ENCODE results near the gene PLCH1.
A peak's percentile ranks its signal among the peaks of the same experiment; 100 is the strongest.

Gene PLCH1

DNA sequence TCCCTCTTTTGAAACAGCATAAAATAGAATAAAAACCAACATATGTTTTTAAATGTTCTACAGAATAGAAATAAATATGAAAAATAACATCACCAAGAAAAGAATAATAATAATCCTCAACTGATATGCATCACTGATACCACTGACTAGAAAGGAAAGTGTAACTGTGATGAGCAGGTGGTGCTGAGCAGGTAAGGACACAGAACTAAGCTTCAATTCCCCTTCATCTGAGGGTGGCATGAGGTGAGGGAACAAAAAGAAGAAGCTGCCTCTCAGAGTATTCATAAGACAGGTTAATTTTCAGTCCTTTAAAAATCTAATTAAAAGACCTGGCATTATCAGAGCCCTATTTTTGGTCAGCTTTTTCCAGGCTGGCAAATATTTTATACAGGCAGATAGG lies 216.3 kb downstream of the PLCH1 start:
- DNase-seq, result no peak

- no peak for DNase-seq
These were observed 219.5 kb downstream of the PLCH1 start for GRCh38 chr3:155525324-155525833.

- no peak for DNase-seq
These were observed 224.4 kb downstream of the PLCH1 start for GRCh38 chr3:155520463-155520862.

DNA sequence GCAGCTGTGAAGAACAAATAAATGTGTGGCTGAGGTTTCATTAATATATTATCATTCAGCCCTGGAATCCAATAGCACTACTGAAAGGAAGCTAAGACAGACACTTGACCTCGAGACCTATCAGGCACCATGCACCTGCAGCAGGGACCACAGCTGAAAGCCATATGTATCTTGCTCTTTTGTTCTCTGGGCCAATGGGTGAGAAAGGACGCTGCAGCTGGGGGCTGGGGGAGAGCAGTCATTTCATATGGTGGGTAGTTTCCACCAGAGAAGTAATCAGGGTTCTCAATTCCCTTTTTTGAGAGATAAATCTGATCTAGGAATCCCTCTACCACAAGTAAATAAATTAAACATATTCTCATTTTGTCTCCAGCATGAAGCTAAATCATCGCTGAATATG lies 225.8 kb downstream of the PLCH1 start:
- DNase-seq, result no peak

DNA sequence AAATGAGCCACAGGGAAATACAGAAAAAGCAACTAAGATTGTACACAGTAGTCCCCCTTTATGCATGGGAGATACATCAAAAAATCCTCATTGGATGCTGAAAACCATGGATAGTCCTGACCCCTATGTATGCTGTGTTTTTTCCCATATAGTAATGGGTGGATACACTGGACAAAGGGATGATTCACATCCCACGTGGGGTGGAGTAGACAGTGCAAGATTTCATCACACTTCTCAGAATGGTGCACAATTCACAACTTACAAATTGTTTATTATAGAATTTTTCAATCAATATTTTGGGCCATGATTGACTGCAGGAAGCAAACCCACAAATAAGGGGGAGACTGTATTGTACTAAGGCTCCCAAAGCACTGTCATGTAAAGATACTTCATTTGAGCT lies 227.0 kb downstream of the PLCH1 start:
- DNase-seq, result peak; percentile 18

- no peak for DNase-seq
These were observed 228.4 kb downstream of the PLCH1 start for GRCh38 chr3:155516439-155516838.

- DNase-seq, result no peak
These were observed 232.0 kb downstream of the PLCH1 start for GRCh38 chr3:155512867-155513261.

DNA sequence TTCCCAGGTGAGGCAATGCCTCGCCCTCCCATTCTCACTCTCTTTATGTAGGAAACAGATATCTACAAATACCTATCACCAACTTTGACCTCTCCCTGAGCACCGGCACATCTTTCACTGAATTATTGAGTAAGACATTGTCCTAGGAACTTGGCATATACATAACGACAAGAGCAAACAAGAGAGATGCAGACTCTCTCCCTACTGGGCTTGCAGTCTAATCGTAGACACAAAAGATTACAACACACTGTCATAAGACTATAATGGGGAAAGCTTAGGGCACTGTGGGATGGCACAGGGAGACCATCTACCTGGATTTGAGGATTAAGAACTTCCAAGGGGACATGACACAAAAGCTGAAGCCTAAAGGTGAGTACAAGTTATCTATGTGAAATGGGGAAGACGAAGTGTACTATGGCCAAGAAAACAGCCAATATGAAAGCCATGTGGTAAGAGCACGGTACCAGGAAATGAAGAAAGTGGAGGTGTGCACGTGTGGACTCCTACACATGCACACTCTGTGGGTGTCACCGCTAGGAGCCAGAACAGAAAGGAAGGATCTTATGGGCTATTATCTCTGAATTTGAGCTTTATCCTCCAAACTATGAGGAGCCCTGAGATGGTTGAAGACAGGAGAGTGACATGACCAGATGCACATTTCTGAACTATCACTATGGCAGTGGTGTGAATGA lies 232.6 kb downstream of the PLCH1 start:
- no peak for DNase-seq

GRCh38 chr3:155504682-155505081 lies 240.2 kb downstream of the PLCH1 start:
- no peak for DNase-seq

DNA sequence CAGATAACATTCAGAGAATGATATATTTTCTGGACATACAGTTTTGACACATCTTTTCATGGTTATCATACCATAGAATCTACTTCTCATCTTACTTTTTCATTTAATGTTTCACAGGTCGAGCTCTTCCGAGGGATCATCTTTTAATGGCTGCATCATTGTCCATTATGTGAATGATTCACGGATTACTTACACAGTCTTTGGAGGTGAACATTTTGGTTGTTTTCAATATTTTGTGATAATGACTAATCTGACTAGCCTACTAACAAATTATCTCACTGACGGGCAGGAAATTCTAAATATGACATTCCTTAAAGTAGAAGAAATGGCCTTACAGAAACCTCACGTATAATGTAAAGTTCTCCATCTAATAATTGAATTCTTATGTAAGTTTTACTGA lies 242.2 kb downstream of the PLCH1 start:
- no peak for DNase-seq

DNA sequence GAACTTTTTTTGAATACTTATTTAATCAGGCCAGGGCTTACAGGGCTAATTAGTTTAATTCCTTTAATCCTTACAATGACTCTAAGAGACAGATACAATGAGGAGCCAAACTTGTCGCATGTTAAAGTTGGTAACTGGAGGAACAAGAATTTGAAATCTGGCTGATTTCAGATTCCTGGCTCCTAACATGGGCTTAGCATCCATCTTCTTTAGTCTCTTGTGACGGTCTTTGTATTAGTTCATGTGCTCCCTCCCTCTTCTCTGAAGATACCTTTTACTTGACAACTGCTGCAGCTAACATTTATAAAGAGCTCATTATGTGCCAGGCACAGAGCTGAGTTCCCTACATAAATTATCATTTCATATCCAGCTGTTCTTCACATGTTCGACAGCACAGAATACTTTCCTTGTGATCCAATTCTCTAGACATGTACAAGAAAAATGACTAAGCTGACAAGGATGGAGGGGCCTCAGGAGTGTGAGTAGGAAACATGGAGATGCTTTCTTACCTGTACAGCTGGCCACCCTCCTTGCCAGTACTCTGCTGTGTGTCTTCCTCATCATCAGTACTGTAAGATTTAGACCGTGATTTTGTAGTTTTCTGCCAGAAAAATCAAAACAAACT lies 244.6 kb downstream of the PLCH1 start:
- peak; percentile 8 for DNase-seq

- peak; percentile 93 for DNase-seq
These were observed 246.8 kb downstream of the PLCH1 start for GRCh38 chr3:155497930-155498647.

GRCh38 chr3:155496206-155496605 lies 248.7 kb downstream of the PLCH1 start:
- DNase-seq, result no peak

- DNase-seq, result peak; percentile 22
These were observed 249.5 kb downstream of the PLCH1 start for GRCh38 chr3:155495387-155495786.

DNA sequence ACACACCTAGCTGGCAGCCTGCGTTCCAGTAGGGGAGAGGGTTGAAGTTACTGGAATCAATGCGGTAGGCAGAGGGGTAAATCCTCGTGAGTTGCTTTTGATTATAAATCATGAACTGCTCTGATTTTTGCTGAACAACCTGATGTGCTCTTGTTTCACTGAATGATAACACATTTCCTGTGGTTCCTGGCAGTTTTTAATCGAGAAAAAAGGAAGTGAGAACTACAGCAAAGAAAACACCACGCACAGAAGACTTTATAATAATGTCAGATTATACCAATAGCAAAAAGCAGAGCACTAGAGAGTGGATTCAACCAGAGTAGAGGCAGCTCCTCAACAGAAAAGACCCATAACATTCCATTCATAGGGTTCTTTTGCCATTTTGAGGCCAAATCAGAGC lies 250.5 kb downstream of the PLCH1 start:
- DNase-seq, result no peak

GRCh38 chr3:155492841-155493240 lies 252.0 kb downstream of the PLCH1 start:
- peak; percentile 23 for DNase-seq

DNA sequence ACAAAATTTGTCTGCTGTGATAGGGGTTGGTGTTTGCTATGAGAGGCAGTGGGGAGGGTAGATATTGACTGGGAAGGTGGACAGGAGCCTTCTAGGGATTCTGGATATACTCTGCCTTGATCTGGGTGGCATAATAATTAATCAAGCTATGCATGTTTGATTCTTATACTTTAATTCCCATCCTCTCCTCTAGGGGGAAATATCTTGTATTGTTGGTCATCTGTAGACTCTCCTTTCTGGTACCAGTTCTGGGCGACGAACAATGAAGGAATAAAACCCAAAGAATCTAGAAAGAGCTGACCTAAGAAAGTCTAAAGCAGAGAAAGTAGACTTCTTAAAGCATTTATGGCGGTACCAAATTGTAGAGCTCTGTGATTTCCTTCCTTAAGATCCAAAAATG lies 253.2 kb downstream of the PLCH1 start:
- no peak for DNase-seq

DNA sequence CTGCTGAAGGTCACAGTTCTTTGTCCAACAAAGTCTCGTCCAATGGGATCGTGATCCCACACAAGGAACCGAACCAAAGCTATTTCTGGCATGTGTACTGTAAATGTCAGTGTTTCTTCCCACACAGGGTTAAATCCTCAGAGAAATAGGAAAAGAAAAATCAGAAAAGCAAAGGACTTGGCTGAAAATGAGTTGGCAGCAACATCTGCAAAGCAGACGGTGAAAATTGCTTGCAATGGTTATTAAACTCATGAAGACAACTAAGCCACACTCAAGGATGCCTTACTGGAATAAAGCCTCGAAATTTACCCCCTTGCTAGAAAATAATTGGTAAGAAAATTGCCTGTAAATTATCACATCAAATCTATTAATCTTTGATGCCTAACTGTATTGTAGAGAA lies 256.2 kb downstream of the PLCH1 start:
- no peak for DNase-seq

DNA sequence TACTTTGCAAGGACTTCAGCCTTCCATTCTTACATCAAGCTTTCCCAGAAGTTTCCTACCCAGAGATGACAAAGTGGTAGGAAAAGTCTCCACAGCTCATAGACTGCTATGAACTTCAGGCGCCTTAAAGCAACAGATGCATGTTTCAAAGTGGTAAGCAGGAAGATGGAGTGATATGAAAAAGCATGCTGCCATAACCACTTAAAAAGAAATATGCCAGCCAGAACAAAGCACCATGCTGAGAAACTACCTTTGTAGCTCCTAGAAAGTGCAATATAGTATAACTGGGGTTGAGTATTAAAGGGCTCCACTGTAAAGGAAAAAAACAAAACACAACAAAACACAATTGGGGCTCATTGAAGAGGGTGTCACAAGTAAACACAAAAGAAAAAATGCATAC lies 259.0 kb downstream of the PLCH1 start:
- DNase-seq, result no peak

DNA sequence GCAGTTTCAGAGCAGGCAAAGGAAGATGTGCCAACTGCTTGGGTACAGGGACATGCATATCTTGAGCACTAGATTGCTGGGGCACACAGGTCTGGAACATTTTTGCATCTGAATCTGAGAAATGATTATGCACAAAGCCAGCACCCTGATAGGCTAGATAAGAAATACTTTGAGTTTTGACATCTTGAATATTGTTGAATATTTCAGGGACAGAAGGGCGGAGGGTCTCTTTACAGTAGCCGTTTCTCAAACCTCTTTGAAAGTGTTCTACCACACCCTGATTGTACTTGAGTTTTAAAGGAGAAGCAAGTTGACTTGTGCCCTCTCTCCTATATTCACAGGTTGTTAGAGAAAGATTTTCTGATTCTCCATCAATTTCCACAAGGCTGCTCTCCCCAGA lies 263.3 kb downstream of the PLCH1 start:
- no peak for DNase-seq

DNA sequence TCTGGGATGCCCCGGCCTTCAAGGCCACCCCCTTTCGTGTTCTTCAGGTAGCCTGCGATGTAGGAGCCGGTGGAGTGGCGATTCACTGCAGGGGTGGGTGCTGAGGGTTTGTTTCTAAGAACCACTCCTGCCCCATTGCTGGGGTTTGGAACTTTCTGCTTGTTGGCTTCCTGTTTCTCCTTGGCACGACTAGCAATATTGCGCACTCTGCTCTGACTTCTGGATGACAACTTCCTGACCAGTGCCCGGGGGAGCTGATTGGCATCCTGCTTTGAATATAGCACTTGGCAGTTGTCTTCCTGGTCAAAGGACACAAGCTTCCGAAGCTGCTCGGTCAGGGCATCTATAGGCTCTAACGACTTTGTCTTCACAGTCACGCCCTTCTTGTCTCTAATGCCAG lies 263.8 kb downstream of the PLCH1 start:
- DNase-seq, result no peak

DNA sequence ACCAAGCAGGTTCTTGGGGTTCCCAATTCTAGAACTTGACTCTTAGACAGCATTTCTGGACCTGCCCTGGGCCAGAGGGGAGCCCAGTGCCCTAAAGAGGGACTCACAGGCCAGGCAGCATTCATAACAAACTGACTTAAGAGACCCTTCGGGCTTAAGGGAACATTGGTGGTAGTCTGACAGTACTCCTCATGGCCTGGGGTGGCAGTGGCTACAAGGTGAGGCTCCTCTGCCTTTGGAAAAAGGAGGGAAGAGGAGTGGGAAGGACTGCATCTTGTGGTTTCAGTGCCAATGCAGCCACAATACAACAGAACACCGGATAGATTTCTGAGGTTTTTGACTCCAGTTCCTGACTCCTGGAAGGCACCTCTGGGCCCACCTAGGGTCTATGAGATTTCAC lies 279.2 kb downstream of the PLCH1 start:
- no peak for DNase-seq

DNA sequence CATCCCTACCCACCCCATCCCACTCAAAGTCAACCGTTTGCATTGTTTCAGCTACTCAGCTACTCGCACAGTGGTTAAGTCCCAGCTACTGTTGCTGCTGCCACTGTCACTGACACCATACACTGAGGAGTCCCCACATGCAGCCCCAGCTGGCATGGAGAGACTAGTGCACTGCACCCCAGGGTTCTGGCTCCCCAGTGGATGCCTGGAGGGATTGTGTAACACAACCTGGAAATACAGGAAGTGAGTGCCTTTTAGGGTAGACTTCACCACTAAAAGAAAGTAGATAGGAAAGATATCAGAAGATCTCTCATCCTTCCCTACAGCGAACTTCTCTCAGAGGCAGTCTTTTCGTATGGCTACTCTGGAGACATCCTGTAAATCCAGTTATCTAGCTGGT lies 282.2 kb downstream of the PLCH1 start:
- DNase-seq, result no peak

GRCh38 chr3:155457591-155457990 lies 287.3 kb downstream of the PLCH1 start:
- DNase-seq, result no peak
